ENCODE measurements around the gene KLHL35. TPM values are rescaled to one million over a fixed set of nuclear protein-coding genes. Genes with fewer than 3 reads are reported as not detected.

KLHL35 gene, protein sequence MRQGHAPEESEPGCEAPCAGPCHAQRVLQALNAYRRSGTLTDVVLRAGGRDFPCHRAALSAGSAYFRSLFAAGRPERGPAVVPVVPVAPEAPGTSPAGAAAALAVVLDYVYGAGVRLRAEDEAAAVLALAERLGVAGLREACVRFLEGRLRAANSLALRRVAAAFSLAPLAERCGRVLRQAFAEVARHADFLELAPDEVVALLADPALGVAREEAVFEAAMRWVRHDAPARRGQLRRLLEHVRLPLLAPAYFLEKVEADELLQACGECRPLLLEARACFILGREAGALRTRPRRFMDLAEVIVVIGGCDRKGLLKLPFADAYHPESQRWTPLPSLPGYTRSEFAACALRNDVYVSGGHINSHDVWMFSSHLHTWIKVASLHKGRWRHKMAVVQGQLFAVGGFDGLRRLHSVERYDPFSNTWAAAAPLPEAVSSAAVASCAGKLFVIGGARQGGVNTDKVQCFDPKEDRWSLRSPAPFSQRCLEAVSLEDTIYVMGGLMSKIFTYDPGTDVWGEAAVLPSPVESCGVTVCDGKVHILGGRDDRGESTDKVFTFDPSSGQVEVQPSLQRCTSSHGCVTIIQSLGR
- 1 to 10 TPM in 1 of 3 donors, under 1 TPM in 2; 0.56 to 2.3 (median 0.65) TPM for polyA plus RNA-seq

DNA sequence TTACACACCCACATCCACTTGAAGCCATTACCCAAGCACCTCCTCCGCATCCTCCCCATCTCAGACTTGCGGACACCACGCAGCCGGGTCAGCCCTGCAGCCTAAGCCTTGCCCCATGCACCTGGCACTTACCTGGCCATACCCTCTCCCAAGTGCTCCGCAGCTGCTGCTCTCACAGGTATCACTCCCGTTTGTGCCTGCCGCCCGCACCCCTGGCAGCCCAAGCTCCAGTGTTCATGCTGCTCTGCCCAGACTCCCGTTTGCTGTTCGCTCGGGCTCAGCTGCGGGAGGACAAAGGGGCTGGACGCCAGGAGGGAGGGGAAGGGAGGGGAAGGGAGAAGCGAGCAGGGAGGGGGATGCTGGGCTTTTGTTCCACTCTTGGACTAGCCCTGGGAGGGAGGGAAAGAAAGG lies at the start of gene KLHL35:
Gene KLHL35 (minus strand): TSS at position 293 of the 411 bp plus-strand sequence. CDS start 2,574 bp downstream, outside the sequence.
- 19 to 22% (median 20%) methylated on average over 13 to 14 of the region's 14 CpGs for WGBS, 3 donors
- no peak within 1 kb of the TSS for H3K27ac ChIP-seq (ENCODE audit: low read depth, low read length)

DNA sequence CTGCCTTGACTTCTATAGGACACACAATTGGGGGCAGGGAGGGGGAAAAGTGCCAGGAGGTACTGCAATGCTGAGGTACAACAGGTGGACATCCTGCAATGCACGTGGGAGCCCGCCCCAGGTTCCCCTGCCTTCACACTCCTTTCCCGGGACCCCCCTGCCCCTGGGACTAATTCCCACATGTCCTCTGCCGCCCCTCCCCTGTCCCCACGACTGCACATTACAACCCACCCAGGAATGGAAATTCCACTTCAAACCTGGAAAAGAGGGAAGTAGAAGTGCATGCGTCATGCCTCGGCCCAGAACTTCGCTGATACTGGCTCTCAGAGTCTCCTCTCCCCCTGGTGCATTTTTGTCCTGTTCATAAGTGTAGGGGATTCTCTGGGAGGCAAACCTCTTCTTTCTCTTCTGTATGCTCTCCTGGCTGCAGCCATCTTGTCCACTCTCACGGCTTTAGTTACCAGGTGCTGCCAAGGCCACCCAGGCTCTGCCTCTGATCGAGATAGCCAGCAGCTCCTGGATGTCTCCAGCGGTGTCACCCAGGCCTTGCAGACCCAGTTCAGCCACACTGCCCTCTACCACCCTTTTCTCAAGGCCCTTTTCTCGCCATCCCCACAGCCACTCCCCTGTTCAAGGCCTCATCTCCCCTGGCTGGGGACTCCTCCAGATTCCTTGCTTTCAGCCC lies 49.1 kb upstream of the KLHL35 start:
- WGBS, 3 donors, result 54 to 90% (median 77%) methylated on average over 12 of the region's 12 CpGs
- H3K27ac ChIP-seq (ENCODE audit: low read depth, low read length), result no peak overlapping the region

DNA sequence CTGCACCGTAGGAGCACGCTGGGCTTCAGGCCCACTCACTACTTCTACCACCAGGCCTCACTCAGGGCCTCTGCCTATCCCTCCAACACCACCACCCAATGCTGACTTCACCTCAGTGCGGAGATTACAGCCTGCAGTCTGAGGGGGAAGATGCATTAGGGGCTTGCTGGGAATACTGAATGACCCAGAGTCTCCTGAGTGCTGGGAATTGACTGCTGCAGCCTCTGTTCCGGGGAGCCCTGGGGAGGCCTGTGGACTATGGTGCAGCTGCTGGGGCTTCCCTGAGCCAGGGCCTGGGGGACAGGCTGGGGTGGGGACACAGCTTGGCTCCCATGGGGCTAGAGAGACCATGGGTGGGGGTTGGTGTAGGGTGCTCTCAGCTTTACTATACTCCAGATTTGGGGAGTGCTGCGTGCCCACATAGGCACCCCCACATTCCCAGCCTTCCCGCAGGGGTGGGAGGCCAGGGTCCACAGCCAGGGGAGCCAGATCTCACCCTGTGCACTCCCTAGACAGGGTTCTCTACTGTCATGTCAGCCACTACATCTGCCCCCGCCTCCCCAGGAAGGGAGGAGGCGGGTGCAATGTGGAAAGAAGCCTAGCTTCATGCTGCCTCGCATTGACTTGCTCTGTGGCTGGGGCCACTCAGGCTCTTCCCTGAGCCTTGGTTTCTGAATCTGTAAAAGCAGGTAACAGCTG lies 48.4 kb upstream of the KLHL35 start:
- H3K27ac ChIP-seq (ENCODE audit: low read depth, low read length), result no peak overlapping the region

DNA sequence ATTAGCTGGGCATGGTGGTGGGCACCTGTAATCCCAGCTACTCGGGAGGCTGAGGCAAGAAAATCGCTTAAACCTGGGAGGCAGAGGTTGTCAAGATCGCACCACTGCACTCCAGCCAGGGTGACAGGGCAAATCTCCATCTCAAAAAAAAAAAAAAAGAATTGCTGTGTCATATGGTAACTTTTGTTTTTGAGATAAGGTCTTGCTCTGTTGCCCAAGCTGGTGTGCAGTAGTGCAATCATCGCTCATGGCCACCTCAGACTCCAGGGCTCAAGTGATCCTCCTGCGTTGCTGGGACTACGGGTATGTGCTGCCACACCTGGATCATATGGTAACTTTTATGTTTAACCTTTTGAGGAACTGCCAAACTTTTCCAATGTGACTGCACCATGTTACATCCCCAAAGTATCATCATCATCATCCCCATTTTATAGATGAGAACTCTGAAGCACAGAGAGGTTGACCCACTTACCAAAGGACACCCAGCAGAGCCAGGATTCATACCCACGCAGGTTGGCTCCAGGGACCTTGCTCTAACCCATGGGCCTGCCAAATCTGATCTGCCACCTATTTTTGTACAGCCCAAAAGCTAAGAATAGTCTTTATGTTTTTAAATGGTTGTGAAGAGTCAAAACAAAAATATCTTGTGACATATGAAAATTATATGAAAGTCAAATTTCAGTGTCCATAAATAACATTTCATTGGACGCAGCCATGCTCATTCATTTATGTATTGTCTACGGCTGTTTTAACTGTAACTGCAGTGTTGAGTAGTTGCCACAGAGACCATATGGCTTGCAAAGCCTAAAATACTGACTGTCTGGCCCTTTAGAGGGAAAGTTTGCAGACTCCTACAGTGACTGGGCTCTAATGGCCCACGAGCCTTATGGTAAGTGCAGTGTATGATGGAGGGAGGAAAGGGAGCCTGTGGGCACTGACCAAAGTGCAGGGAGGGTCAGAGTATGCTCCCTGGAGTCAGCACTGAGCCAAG lies 47.5 kb upstream of the KLHL35 start:
- whole genome bisulfite sequencing, 3 donors, result 82 to 92% (median 82%) methylated on average over 10 of the region's 10 CpGs
- no peak overlapping the region for H3K27ac ChIP-seq (ENCODE audit: low read depth, low read length)

More for the DNA sequence above, 48.4 kb upstream of the KLHL35 start:
- 84 to 92% (median 87%) methylated on average over 8 to 9 of the region's 9 CpGs for WGBS, 3 donors

DNA sequence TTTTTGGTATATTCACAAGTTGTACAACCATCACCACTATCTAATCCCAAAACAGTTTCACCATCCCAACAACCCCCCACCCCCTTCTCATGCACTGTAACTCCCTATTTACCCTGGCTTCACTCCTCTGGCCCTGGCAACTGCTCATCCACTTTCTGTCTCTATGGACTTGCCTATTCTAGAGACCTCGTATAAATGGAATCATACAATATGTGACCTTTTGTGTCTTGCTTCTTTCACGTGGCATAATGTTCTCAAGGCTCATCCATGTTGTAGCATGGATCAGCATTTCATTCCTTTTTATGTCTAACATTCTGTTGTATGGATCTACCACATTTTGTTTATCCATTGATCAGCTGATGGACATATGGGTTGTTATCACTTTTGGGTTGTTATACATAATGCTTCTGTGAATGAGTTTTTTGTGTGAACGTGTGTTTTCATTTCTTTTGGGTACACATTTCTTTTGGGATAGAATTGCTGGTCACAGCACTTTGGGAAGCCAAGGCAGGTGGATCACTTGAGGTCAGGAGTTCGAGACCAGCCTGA lies 46.7 kb upstream of the KLHL35 start:
- H3K27ac ChIP-seq (ENCODE audit: low read depth, low read length), result no peak overlapping the region
- WGBS, 3 donors, result 74 to 87% (median 78%) methylated on average over 4 of the region's 4 CpGs

DNA sequence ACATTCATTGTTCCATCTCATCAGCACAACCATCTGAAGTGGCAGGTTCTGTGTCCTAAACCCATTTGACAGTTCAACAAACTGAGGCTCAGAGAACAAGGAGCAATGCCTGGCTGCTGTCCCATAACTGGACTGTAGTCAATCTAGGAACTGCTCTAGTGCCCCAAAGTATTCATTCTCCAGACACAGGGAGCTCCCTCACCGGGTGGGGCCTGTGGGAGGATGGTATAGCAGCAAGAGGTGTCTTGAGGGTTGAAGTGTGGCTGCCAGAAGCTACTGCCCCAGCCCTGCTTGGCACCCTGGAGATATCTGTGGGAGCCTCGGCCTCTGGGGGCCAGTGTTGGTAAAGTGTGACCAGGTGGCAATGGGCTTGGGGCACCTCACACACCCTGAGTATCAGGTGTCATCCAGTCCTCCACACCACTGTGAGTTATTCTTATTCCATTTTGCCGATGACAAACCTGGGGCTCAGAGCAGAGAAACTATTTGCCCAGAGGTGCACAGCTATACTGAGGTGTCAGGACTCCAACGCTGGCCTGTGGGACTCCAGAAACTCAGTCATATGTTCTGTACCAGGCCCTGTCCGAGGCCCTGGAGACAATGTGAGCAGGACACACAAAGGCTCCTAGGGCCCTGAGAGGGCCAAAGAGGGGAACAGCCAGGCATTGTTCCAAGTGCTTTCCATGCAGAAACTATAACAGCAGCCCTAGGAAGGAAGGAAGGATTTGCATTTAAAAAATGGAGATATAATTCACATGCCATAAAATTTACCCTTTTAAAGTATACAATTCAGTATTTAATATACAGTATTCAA lies 46.0 kb upstream of the KLHL35 start:
- no peak overlapping the region for H3K27ac ChIP-seq (ENCODE audit: low read depth, low read length)
- 74 to 80% (median 77%) methylated on average over 5 of the region's 5 CpGs for WGBS, 3 donors

DNA sequence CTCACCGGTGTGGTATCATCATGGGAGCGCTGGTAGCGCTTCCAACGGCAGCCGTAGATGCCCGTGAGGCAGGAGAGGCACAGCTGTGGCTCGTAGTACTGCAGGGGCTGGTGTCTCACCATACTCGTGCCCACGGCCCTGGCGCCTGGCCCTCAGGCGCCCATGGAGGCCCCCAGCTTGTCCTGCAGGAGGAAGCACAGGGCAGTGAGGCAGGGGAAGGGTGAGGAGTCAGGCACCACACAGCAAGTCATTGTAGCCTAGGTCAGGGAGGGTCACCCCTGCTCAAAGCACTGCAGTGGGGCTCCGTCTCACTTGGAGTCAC lies 44.6 kb upstream of the KLHL35 start:
- 78 to 90% (median 86%) methylated on average over 12 of the region's 12 CpGs for WGBS, 3 donors
- no peak overlapping the region for H3K27ac ChIP-seq (ENCODE audit: low read depth, low read length)

DNA sequence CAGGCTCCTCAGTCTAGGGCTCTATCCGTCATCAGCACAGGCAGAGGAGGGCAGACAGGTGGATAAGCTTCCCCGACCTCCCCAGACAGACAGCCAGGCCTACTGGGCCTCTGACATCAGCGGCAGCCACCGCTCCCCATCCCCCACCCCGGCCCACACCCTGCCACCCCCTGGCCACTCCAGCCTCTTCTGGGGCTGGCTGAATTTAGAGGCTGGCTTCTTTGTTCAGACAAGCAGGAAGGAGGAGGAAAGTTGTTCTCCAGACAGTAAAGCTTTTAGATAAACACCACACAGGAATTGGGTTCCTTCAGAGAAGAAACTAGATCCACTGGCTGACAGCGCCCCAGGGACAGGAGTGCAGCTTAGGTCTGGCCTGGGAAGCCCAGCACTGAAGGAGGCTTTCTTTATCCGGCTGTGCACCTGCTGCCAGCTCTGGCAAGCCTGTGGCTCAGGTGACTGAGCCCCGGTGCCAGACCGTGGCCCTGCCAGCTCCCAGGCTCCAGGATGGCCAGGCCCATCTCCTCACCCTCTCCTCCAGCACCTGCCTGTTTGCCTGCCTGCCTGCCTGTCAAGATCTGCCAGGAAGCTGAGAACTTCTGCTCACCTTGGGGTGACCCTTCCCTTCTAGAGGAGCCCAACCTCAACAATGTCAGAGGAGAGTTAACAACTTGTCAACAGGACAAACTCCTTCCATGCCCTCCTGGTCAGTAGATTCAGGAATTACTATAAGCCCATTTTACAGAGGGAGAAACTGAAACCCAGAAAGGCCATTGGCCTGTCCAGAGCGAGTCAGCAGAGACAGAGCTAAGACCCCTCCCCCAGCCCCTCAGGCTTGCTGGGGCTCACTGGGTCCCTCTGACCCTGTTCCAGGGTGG lies 44.0 kb upstream of the KLHL35 start:
- WGBS, 3 donors, result 44 to 84% (median 78%) methylated on average over 10 of the region's 10 CpGs
- no peak overlapping the region for H3K27ac ChIP-seq (ENCODE audit: low read depth, low read length)

DNA sequence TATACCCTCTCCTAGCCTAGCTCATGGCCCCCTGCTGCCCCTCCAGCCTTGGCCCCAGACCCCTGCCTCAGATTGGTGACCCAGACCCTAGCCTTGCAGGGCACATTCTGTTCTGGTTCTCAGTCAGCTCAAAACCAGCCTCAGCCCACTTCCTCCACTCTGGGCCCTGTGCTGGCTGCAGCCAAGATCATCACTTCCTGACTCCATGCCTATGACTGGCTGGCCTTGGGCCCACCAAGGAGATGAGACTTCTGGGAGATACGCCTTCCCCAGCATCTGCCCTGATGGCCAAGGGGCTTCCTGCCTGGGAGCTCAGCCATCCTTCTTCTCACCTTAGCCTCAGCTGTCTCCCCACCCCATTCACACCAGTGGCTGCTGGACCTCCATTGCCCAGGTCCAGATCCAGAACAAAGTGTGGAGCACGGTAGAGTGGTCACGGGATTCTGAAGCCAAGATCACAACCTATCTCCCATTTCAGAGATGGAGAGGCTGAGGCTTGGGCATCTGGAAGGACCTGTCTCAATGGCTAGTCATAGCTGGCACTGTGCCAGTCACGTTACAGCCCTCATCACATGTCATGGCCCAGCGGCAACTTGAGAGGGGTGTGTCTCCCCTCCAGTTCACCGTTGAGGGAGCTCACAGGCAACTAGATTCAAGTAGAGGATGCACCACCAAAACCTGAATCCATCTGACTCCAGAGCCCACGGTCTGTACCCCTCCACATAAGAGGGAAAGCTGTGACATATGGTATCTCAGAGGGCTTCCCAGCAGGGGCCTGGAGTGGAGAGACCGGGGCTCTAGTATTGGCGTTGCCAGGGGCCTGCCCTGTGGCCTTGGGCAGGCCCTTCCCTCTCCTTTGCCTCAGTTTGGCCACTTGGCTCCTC lies 43.0 kb upstream of the KLHL35 start:
- H3K27ac ChIP-seq (ENCODE audit: low read depth, low read length), result no peak overlapping the region
- 50 to 64% (median 63%) methylated on average over 9 of the region's 9 CpGs for WGBS, 3 donors

DNA sequence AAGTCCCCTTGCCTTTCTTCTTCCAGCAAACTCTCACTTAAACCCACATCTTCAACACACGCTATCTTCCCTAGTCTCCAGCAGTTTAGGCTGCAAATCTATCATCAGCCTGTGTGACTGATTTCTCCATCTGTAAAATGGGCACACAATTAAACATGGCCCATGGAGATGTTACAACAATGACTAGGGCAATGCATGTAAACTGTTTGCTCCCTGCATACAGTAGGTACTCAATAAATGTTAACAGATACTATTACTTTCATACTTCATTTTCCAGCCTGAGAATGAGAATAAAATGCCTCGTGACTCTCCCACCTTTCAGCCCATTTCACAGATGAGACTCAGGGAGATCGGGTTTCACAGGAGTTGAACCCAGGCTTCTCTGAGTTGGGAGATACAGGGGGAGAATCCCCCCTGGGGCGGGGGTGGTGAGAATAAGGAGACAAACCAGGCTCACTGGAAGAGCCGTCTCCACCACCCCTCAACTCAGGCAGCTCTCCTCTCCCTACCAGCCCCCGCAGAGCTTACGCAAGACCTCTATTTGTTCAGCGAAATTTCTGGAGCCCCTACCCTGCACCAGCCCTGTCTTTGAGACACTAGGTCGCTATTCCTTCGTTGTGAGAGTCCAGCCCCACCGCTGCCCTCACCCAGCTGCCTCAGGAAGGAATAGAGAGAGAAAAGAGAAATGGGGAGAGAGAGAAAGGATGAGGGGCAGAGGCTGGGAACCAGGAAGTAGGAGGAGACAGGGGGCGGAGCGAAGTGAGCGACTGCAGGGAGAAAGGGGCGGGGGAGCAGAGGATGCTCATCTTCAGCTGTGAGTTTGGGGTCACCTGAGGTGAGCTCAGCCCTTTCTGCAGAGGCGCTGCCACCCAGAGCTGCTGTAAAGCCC lies 42.1 kb upstream of the KLHL35 start:
- no peak overlapping the region for H3K27ac ChIP-seq (ENCODE audit: low read depth, low read length)
- WGBS, 3 donors, result 37 to 74% (median 40%) methylated on average over 16 of the region's 16 CpGs

DNA sequence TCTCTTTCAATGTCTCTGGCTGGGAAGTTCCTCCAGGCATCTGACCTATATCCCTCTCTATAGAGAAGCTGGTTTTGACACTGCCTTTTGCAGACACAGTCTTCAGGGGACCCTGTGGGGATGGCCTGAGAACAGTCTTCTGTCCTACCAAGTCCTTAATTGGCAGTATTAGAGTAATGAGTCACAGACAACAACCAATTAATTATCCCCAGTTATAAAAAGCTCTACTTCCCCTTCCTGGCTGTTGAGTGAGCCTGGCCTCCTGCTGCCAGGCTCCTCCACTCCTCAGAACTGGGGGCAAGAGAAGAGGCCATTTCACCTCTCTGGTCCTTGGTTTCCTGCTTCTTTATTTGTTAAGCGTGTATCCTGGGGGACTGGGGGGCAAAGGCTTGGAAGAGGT lies 41.2 kb upstream of the KLHL35 start:
- 39 to 94% (median 41%) methylated on average over 1 of the region's 1 CpG for WGBS, 3 donors
- no peak overlapping the region for H3K27ac ChIP-seq (ENCODE audit: low read depth, low read length)

DNA sequence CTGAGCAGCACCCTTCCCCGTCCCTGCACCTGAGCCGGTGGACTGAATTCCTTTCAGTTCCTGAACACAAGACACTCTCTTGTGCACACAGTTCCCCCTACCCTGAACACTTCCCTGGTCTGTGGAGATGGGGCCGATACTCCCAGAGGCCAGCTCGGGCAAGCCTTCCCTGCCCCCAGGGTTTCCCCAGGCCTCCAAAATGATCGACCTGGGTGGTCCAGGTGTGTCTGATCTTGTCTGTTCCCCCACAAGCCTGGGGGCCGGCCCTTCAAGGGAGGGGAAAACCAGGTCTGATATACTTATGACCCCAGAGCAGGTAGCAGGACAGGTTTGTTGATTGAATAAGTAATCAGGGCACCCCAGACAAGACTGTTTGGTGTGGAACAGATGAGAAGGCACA lies 40.7 kb upstream of the KLHL35 start:
- H3K27ac ChIP-seq (ENCODE audit: low read depth, low read length), result no peak overlapping the region

DNA sequence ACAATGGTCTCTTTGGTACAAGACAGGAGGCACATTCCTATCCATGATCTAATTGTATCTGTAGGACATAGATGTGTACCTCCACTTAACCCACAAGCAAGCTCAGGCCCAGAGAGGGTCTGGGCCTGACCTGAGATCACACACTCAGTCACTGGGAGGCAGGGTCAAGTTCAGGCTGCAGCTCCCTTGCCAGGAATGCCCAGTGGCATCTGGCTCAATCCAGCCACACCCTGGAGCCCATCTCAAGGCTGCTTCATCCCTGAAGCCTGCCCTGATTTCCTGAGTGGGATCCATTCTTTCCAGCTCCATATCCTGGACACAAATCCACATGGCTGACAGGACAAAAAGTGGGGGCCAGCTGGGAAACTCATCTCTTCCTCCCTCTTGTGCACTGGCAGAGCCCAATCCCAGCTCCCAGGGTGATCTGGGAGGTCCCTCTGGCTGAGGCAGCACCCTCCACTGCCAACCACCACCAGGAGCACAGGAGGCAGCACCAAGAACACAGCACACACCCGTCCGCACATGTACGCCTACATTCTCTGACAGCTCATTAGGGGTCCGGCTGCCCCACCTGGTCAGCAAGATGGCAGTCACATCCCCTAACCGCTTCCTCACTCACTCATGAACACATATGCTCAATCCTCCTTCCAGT lies 39.2 kb upstream of the KLHL35 start:
- H3K27ac ChIP-seq (ENCODE audit: low read depth, low read length), result no peak overlapping the region
- 93 to 97% (median 95%) methylated on average over 5 of the region's 5 CpGs for WGBS, 3 donors

More for the DNA sequence above, 40.7 kb upstream of the KLHL35 start:
- WGBS, 3 donors, result 74 to 90% (median 88%) methylated on average over 6 of the region's 6 CpGs
